ENCODE results near the gene MED17.
"Not testable (repeated sequence)": the region's sequence is repeated elsewhere in the genome, so short reads cannot be mapped to it uniquely, and the experiment has no call there.

The MED17 gene

DNA sequence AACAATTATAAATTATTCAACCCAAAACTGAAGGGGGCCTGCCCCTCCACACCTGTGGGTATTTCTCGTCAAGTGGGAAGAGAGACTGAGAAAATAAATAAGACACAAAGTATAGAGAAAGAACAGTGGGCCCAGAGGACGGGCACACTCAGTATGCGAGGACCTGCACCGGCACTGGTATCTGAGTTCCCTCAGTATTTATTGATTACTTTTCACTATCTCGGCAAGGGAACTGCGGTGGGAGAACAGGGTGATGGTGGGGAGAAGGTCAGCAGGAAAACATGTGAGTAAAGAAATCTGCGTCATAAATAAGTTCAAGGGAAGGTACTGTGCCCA is 39.4 kb upstream of the MED17 start:
- Histone ChIP-seq H4K20me1 (ENCODE audit: insufficient read depth, low read length) (no peaks in the 10 kb centered on the region), H3K4me1 (ENCODE audit: insufficient read depth, low read length, severe bottlenecking) (peaks cover 22% of the 10 kb centered on the region), H3K9ac (ENCODE audit: low read length) (no peak overlapping the region), H3K27ac (ENCODE audit: low read depth, low read length, poor library complexity, severe bottlenecking) (no peak overlapping the region), H3K79me2 (ENCODE audit: insufficient read depth, low read length) (peaks cover 27% of the 10 kb centered on the region), H3K9me2 (ENCODE audit: low read depth, low read length) (no peaks in the 10 kb centered on the region), H3K4me2 (ENCODE audit: low read length) (no peak overlapping the region), H2AFZ (ENCODE audit: low read length) (no peak overlapping the region), H3F3A (ENCODE audit: insufficient read depth, low read length) (no peaks in the 10 kb centered on the region), H3K4me3 (ENCODE audit: low read depth, low read length, poor library complexity, severe bottlenecking) (no peak overlapping the region), H3K36me3 (ENCODE audit: insufficient read depth, low read length) (peaks cover 21% of the 10 kb centered on the region), H3K27me3 (ENCODE audit: insufficient read depth, low read length) (no peaks in the 10 kb centered on the region), H3K9me3 (ENCODE audit: low read length) (no peaks in the 10 kb centered on the region)
- TF ChIP-seq EZH2 (IDR thresholded peaks at IDR 0.05; ENCODE audit: borderline replicate concordance, low read length) = no peak
- TF ChIP-seq, protein P1, sequence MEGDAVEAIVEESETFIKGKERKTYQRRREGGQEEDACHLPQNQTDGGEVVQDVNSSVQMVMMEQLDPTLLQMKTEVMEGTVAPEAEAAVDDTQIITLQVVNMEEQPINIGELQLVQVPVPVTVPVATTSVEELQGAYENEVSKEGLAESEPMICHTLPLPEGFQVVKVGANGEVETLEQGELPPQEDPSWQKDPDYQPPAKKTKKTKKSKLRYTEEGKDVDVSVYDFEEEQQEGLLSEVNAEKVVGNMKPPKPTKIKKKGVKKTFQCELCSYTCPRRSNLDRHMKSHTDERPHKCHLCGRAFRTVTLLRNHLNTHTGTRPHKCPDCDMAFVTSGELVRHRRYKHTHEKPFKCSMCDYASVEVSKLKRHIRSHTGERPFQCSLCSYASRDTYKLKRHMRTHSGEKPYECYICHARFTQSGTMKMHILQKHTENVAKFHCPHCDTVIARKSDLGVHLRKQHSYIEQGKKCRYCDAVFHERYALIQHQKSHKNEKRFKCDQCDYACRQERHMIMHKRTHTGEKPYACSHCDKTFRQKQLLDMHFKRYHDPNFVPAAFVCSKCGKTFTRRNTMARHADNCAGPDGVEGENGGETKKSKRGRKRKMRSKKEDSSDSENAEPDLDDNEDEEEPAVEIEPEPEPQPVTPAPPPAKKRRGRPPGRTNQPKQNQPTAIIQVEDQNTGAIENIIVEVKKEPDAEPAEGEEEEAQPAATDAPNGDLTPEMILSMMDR (IDR thresholded peaks at IDR 0.05; ENCODE audit: low read length) = no peak

DNA sequence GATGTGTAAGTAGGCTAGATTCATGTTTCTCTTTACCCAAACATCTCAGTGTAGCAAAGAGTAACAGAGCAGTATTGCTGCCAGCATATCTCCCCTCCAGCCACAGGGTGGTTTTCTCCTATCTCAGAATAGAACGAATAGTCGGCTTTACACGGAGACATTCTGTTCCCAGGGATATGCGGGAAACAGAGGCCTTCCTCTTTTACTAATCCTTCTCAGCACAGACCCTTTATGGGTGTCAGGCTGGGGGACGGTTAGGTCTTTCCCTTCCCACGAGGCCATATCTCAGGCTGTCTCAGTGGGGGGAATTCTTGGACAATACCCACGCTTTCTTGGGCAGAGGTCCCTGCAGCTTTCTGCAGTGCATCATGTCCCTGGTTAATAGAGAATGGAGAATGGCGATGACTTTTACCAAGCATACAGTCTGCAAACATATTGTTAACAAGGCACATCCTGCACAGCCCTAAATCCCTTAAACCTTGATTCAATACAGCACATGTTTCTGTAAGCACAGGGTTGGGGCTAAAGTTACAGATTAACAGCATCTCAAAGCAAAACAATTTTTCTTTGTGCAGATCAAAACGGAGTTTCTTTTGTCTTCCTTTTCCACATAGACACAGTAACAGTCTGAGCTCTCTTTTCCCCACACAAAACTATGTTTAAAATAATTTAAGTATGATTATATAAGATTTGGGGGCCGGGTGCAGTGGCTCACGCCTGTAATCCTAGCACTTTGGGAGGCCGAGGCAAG is 38.9 kb upstream of the MED17 start:
- H3F3A ChIP-seq (ENCODE audit: insufficient read depth, low read length); H3K4me2 ChIP-seq (ENCODE audit: low read length); H2AFZ ChIP-seq (ENCODE audit: low read length); H3K9ac ChIP-seq (ENCODE audit: low read length); H3K9me2 ChIP-seq (ENCODE audit: low read depth, low read length); H4K20me1 ChIP-seq (ENCODE audit: insufficient read depth, low read length); H3K27me3 ChIP-seq (ENCODE audit: insufficient read depth, low read length); H3K4me3 ChIP-seq (ENCODE audit: low read depth, low read length, poor library complexity, severe bottlenecking); H3K27ac ChIP-seq (ENCODE audit: low read depth, low read length, poor library complexity, severe bottlenecking); H3K9me3 ChIP-seq (ENCODE audit: low read length): not testable (repeated sequence)
- Histone ChIP-seq H3K79me2 (ENCODE audit: insufficient read depth, low read length) (peaks cover 22% of the 10 kb centered on the region), H3K36me3 (ENCODE audit: insufficient read depth, low read length) (peaks cover 21% of the 10 kb centered on the region), H3K4me1 (ENCODE audit: insufficient read depth, low read length, severe bottlenecking) (peaks cover 19% of the 10 kb centered on the region)

DNA sequence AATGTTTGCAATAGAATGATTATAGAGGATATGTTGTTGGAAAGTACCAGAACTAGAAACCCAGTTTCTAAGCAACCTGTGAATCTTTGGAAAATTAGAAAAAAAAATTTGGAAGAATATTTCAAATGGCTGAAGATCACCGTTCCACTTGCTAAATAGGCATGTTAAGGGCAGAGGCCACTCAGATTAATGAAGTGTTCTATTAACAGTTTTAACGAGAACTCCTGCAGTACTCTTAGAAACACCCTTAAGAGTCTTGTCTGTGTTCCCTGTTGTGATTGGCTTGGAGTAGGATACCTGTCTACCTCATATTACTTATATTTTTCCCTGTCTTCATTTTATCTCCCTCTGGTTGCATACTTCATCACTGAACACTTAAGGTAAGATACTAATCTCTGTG is 38.0 kb upstream of the MED17 start:
- no peak overlapping the region for H3K27ac ChIP-seq (ENCODE audit: low read depth, low read length, poor library complexity, severe bottlenecking)
- no peak for TF ChIP-seq EZH2 (IDR thresholded peaks at IDR 0.05; ENCODE audit: borderline replicate concordance, low read length)
- TF ChIP-seq, protein P1 (IDR thresholded peaks at IDR 0.05; ENCODE audit: low read length) = no peak
- H3K79me2 ChIP-seq (ENCODE audit: insufficient read depth, low read length) = peaks cover 13% of the 10 kb centered on the region
- no peak overlapping the region for H3K9ac ChIP-seq (ENCODE audit: low read length)
- no peak overlapping the region for H3K4me2 ChIP-seq (ENCODE audit: low read length)
- H3K27me3 ChIP-seq (ENCODE audit: insufficient read depth, low read length) = no peaks in the 10 kb centered on the region
- H3K36me3 ChIP-seq (ENCODE audit: insufficient read depth, low read length) = peaks cover 21% of the 10 kb centered on the region; the same call in 1 of the 2 replicates
- no peaks in the 10 kb centered on the region for H3K9me2 ChIP-seq (ENCODE audit: low read depth, low read length)
- H3K4me3 ChIP-seq (ENCODE audit: low read depth, low read length, poor library complexity, severe bottlenecking) = no peak overlapping the region
- H4K20me1 ChIP-seq (ENCODE audit: insufficient read depth, low read length) = no peaks in the 10 kb centered on the region
- no peaks in the 10 kb centered on the region for H3K9me3 ChIP-seq (ENCODE audit: low read length)
- H3F3A ChIP-seq (ENCODE audit: insufficient read depth, low read length) = no peaks in the 10 kb centered on the region
- peaks cover 19% of the 10 kb centered on the region for H3K4me1 ChIP-seq (ENCODE audit: insufficient read depth, low read length, severe bottlenecking)
- H2AFZ ChIP-seq (ENCODE audit: low read length) = no peak overlapping the region

DNA sequence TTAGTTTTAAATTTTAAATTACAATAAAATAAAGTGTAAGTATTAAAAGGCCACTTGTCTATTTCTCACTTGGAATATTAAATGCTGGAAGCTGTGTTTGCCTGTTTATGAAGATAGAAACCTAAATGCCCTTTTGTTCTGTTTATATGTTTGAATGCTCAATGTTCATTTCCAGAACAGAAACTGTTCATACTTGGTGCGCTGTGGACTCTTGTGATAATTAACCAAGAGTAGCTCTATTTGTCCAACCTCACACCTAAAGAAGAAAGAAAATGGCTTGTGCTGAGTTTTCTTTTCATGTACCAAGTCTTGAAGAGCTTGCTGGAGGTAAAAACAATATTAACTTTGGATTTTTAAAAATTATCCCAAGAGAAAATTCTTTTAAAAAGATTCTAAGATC is 37.0 kb upstream of the MED17 start:
- H3K4me3 ChIP-seq (ENCODE audit: low read depth, low read length, poor library complexity, severe bottlenecking) = no peak overlapping the region
- no peaks in the 10 kb centered on the region for H3K9me2 ChIP-seq (ENCODE audit: low read depth, low read length)
- no peak overlapping the region for H3K27ac ChIP-seq (ENCODE audit: low read depth, low read length, poor library complexity, severe bottlenecking)
- H4K20me1 ChIP-seq (ENCODE audit: insufficient read depth, low read length) = no peaks in the 10 kb centered on the region
- no peaks in the 10 kb centered on the region for H3K9me3 ChIP-seq (ENCODE audit: low read length)
- TF ChIP-seq, protein P1 (IDR thresholded peaks at IDR 0.05; ENCODE audit: low read length) = no peak
- no peak for TF ChIP-seq EZH2 (IDR thresholded peaks at IDR 0.05; ENCODE audit: borderline replicate concordance, low read length)
- H3K79me2 ChIP-seq (ENCODE audit: insufficient read depth, low read length) = peaks cover 8% of the 10 kb centered on the region
- H3K36me3 ChIP-seq (ENCODE audit: insufficient read depth, low read length) = peaks cover 23% of the 10 kb centered on the region; the same call in 1 of the 2 replicates
- H3K4me2 ChIP-seq (ENCODE audit: low read length) = no peak overlapping the region
- no peaks in the 10 kb centered on the region for H3K27me3 ChIP-seq (ENCODE audit: insufficient read depth, low read length)
- H3K4me1 ChIP-seq (ENCODE audit: insufficient read depth, low read length, severe bottlenecking) = peaks cover 17% of the 10 kb centered on the region
- H2AFZ ChIP-seq (ENCODE audit: low read length) = no peak overlapping the region
- H3F3A ChIP-seq (ENCODE audit: insufficient read depth, low read length) = no peaks in the 10 kb centered on the region
- no peak overlapping the region for H3K9ac ChIP-seq (ENCODE audit: low read length)

All from OCI-LY1 (cell line).